ENCODE data around the gene KCNQ5.

Gene KCNQ5

DNA sequence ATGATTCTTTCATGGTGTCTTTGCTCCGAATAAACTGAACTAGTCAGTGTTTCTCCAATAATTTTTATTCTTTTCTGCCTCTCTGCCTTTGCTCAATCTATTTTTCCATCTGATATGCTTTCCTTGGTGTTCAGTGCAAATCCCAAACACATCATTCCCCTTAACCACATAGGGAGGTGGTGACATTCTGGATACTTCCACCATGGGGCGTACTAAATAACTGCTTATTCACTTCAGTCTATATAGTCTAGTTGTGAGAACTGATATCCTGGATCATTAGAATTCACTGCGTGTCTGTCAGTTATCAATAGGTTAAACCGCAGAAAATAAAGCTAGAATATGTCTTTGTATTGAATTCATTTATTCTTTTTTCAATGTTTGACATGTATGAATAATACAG, 83.1 kb downstream of the KCNQ5 start:
- no peaks in the 10 kb centered on the region for H3K36me3 ChIP-seq (ENCODE audit: insufficient read depth)
- H3K4me3 ChIP-seq (IDR thresholded peaks at IDR 0.05; ENCODE audit: insufficient read depth, low read depth, low read length): no peak overlapping the region
- H3K4me2 ChIP-seq: no peak overlapping the region
- H3K9ac ChIP-seq: no peak overlapping the region
- no peaks in the 10 kb centered on the region for H3K27me3 ChIP-seq (ENCODE audit: insufficient read depth, low read depth)
- H3K79me2 ChIP-seq (ENCODE audit: insufficient read depth, low read depth): no peaks in the 10 kb centered on the region
- no peak overlapping the region for H3K27ac ChIP-seq
- no peak overlapping the region for H2AFZ ChIP-seq (ENCODE audit: low read depth)
- no peaks in the 10 kb centered on the region for H4K20me1 ChIP-seq (ENCODE audit: insufficient read depth)
- no peaks in the 10 kb centered on the region for H3K4me1 ChIP-seq (ENCODE audit: low read depth, poor library complexity, severe bottlenecking)
- TF ChIP-seq, protein P1, sequence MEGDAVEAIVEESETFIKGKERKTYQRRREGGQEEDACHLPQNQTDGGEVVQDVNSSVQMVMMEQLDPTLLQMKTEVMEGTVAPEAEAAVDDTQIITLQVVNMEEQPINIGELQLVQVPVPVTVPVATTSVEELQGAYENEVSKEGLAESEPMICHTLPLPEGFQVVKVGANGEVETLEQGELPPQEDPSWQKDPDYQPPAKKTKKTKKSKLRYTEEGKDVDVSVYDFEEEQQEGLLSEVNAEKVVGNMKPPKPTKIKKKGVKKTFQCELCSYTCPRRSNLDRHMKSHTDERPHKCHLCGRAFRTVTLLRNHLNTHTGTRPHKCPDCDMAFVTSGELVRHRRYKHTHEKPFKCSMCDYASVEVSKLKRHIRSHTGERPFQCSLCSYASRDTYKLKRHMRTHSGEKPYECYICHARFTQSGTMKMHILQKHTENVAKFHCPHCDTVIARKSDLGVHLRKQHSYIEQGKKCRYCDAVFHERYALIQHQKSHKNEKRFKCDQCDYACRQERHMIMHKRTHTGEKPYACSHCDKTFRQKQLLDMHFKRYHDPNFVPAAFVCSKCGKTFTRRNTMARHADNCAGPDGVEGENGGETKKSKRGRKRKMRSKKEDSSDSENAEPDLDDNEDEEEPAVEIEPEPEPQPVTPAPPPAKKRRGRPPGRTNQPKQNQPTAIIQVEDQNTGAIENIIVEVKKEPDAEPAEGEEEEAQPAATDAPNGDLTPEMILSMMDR (conservative IDR thresholded peaks at IDR 0.05; ENCODE audit: low read depth, low read length): no peak

DNA sequence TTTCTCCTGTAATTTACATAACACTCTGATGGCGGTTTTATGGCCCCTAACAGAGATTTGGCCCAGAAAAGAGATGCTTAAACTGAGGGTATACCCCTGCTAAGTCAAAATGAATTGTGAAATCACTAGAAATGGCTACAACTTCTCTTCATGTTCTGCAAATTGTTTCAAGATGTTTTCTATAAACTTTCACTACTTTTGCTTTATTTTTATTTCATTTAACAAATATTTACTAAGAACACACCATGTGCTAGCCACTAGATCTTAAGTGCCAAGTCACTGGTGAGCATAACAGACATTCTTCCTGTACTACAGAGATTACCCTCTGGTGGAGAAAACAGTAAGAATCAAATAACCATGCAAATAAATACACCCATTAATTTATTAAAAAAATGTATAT, 87.6 kb downstream of the KCNQ5 start:
- no peaks in the 10 kb centered on the region for H4K20me1 ChIP-seq (ENCODE audit: insufficient read depth)
- H3K36me3 ChIP-seq (ENCODE audit: insufficient read depth): no peaks in the 10 kb centered on the region
- no peak overlapping the region for H3K4me3 ChIP-seq (IDR thresholded peaks at IDR 0.05; ENCODE audit: insufficient read depth, low read depth, low read length)
- no peak overlapping the region for H3K9ac ChIP-seq
- no peak overlapping the region for H2AFZ ChIP-seq (ENCODE audit: low read depth)
- no peak overlapping the region for H3K4me2 ChIP-seq
- H3K27me3 ChIP-seq (ENCODE audit: insufficient read depth, low read depth): no peaks in the 10 kb centered on the region
- H3K27ac ChIP-seq: no peak overlapping the region
- H3K79me2 ChIP-seq (ENCODE audit: insufficient read depth, low read depth): no peaks in the 10 kb centered on the region; the same call in 1 of the 2 replicates
- TF ChIP-seq, protein P1 (conservative IDR thresholded peaks at IDR 0.05; ENCODE audit: low read depth, low read length): no peak
- H3K4me1 ChIP-seq (ENCODE audit: low read depth, poor library complexity, severe bottlenecking): no peaks in the 10 kb centered on the region

DNA sequence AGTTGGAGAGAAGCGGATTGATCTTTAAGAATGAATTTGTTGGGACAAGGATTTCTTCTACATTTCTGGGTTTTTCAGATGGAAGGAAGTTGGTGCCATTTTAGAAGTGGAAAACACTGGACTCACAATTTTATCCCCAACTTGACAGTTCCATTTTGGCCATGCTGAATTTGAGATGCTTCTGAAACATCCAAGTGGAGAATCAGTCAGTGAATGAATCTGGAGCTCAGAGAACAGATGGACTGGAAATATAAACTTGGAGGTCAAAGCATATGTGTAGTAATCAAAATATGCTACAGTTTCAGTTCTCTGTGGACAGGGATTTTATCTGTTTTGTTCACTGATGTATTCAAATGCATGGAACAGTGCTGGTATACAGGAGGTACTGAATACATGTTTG, 89.9 kb downstream of the KCNQ5 start:
- Histone ChIP-seq H4K20me1 (ENCODE audit: insufficient read depth) (no peaks in the 10 kb centered on the region), H3K27me3 (ENCODE audit: insufficient read depth, low read depth) (no peaks in the 10 kb centered on the region), H3K79me2 (ENCODE audit: insufficient read depth, low read depth) (no peaks in the 10 kb centered on the region; the same call in 1 of the 2 replicates), H3K4me2 (no peak overlapping the region), H3K4me1 (ENCODE audit: low read depth, poor library complexity, severe bottlenecking) (no peaks in the 10 kb centered on the region), H3K4me3 (IDR thresholded peaks at IDR 0.05; ENCODE audit: insufficient read depth, low read depth, low read length) (no peak overlapping the region), H3K9ac (no peak overlapping the region), H3K36me3 (ENCODE audit: insufficient read depth) (no peaks in the 10 kb centered on the region), H3K27ac (no peak overlapping the region), H2AFZ (ENCODE audit: low read depth) (no peak overlapping the region)
- TF ChIP-seq, protein P1 (conservative IDR thresholded peaks at IDR 0.05; ENCODE audit: low read depth, low read length): no peak

DNA sequence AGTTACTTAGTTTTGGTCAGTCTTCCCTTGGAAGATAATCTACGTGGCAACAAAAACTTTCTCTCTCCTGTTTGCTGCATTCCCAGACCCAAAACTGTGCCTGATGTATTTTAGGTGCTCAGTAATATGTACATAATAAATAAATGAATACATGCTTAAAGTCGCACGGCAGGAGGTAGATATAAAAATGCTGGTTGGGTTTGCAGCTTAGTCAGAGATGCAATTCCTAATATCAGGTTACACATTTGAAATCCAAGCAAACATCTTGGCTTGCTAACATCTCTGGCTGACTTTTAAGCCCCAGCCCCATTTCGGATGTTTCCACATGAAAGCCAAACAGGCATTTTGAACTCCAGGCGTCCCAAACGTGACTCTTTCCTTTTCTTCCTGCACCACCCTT, 91.0 kb downstream of the KCNQ5 start:
- Histone ChIP-seq H3K27me3 (ENCODE audit: insufficient read depth, low read depth) (no peaks in the 10 kb centered on the region), H3K79me2 (ENCODE audit: insufficient read depth, low read depth) (peaks cover 6% of the 10 kb centered on the region; the same call in 1 of the 2 replicates), H4K20me1 (ENCODE audit: insufficient read depth) (no peaks in the 10 kb centered on the region), H3K27ac (no peak overlapping the region), H3K36me3 (ENCODE audit: insufficient read depth) (no peaks in the 10 kb centered on the region), H3K4me3 (IDR thresholded peaks at IDR 0.05; ENCODE audit: insufficient read depth, low read depth, low read length) (no peak overlapping the region), H3K9ac (no peak overlapping the region), H2AFZ (ENCODE audit: low read depth) (no peak overlapping the region), H3K4me1 (ENCODE audit: low read depth, poor library complexity, severe bottlenecking) (no peaks in the 10 kb centered on the region), H3K4me2 (no peak overlapping the region)
- TF ChIP-seq, protein P1 (conservative IDR thresholded peaks at IDR 0.05; ENCODE audit: low read depth, low read length): no peak
